ENCODE measurements around the gene FGD4.
"Not testable (repeated sequence)": the region's sequence is repeated elsewhere in the genome, so short reads cannot be mapped to it uniquely, and the experiment has no call there.

The FGD4 gene

DNA sequence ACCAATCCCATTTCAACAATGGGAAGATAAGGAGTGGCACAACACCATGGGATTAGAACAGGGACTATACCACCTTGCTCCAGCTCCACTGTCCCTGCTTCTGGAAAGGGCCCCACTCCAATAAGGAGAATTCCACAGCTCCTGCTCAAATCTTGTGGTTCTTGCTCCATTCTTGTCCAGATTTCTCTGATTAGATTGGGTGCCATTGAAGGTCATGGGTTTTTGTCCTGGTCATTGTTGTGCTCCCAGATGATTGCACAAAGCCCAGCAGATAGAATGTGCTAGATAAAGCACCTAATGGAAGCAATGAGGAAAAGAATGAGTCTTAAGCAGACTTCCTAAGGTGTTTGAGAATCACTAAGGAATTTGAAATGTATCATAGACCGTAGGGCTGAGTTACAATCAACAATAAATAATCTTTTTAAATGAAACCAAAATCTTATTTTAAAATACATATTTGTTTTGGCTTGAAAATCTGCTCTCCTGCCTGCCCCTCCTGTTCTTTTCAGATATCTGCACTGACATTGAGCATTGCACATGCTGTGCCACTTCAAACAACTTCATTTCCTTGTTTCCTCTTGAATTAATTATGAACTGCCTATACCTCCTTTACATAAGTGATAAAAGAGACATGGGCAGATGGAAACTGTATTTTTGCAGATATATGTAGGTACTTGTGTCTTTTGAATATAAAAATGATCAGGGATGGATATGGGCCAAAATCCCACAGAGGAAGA is 115.9 kb downstream of the FGD4 start:
- peaks cover 45% of the 10 kb centered on the region for H3K4me1 Mint-ChIP-seq (ENCODE audit: low read depth)
- peak overlapping the region; percentile 75 for H3K27ac Mint-ChIP-seq
- H3K36me3 Mint-ChIP-seq (ENCODE audit: low read depth), result peaks cover 49% of the 10 kb centered on the region
- no peak overlapping the region for H3K4me3 Mint-ChIP-seq
- H3K27me3 Mint-ChIP-seq, result no peaks in the 10 kb centered on the region
- H3K9me3 Mint-ChIP-seq, result no peaks in the 10 kb centered on the region
- intact Hi-C loops (cut with micrococcal nuclease), result no loop called here

DNA sequence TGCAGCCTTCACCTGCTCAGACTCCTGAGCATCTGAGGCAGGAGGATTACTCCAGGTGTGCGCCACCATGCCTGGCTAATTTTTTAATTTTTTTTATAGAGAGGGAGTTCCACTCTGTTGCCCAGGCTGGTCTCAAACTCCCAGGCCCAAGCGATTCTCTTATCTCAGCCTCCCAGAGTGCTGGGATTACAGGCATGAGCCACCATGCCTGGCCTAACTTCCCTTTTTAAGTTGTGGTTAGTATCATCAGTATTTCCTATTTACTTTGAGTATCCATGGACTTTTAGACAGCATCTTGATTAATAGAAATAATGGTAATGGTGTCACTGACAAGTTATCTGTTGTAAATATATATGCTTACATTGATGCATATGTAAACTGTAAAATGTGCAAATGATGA is 116.9 kb downstream of the FGD4 start:
- H3K36me3 Mint-ChIP-seq (ENCODE audit: low read depth), result peaks cover 41% of the 10 kb centered on the region
- H3K27ac Mint-ChIP-seq, result peak overlapping the region; percentile 75
- H3K4me3 Mint-ChIP-seq, result no peak overlapping the region
- no peaks in the 10 kb centered on the region for H3K9me3 Mint-ChIP-seq
- no peaks in the 10 kb centered on the region for H3K27me3 Mint-ChIP-seq
- peaks cover 47% of the 10 kb centered on the region for H3K4me1 Mint-ChIP-seq (ENCODE audit: low read depth)
- intact Hi-C loops (cut with micrococcal nuclease), result no loop called here

DNA sequence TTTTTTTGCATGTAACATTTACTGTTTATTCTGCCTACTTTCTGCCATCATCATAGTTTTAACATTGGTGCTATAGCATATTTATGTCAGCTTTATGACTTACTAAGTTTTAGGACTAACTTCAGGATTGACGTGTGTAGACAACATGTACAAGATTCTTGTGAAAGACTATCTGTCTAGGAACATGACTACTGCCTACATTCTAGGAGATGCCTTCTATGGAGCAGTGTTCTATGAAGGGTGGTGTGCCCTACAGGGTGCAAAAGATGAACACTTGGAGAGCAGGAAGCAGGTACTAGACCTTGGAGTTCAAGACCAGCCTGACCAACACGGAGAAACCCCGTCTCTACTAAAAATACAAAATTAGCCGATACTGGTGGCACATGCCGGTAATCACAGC is 118.6 kb downstream of the FGD4 start:
- Mint-ChIP-seq H3K4me3 (no peak overlapping the region), H3K36me3 (ENCODE audit: low read depth) (peaks cover 24% of the 10 kb centered on the region), H3K9me3 (no peaks in the 10 kb centered on the region), H3K27me3 (no peaks in the 10 kb centered on the region), H3K4me1 (ENCODE audit: low read depth) (peaks cover 49% of the 10 kb centered on the region), H3K27ac (peak overlapping the region; percentile 34)
- intact Hi-C loops (cut with micrococcal nuclease), result no loop called here

DNA sequence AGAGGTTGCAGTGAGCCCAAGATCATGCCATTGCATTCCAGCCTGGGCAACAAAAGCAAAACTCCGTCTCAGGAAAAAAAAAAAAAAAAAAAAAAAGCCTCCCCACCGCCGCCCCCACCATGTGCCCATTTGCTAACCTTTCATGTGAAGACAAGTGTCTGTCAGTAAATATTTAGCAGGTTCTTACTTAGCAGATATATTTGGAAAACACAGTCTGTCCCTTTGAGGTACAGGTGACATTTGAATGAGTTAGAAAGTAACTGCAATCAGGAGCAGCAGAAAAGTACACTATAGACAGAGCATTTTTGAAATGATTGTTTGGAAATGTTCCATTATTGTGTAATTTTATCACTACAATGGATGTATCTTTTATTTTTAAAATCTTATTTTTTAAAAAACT is 119.7 kb downstream of the FGD4 start:
- H3K9me3 Mint-ChIP-seq, result no peaks in the 10 kb centered on the region
- intact Hi-C loops (cut with micrococcal nuclease), result no loop called here
- H3K27me3 Mint-ChIP-seq, result no peaks in the 10 kb centered on the region
- H3K4me1 Mint-ChIP-seq (ENCODE audit: low read depth), result peaks cover 52% of the 10 kb centered on the region
- H3K36me3 Mint-ChIP-seq (ENCODE audit: low read depth), result peaks cover 23% of the 10 kb centered on the region
- H3K27ac Mint-ChIP-seq, result no peak overlapping the region
- no peak overlapping the region for H3K4me3 Mint-ChIP-seq

DNA sequence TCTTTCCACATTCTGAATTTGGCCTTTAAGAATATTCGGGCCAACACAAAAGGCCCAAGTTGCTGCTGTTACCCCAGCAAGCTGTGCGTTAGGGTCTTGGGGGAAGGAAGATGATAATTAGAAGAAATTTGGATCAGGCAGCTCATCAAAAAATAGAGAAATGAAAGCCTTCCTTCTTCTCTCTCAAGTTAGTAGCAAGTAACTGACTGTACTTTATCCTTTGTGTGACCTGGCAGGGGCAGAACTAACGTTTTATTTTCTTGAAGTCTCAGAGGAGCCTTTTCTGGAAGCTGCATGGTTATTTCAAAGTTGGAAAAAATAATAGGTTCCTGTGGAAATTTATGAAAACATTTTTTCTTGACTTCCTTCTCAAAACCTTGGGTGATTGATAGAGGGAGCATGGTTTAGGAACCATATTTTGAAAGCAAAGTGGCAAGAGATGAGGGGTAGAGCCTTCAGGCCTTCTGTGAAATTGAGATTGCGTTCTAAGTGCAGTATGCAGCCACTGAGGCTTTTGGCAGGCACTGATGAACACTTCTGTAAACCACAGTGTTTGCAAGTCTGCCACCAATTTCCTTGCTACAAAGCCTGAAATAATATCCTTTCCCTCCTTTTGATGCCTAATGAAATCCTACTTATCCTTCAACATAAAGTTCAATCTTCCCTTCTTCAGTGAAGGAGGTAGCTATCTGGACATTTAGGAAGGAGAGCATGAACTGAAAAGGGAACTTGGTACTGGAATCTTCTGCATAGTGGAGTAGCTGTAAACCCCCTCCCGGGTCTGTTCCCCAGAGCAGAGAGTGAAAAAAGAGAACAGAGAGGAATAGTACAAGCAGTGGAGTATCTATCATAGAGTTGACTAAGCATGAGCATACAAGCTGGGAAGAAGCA is 123.2 kb downstream of the FGD4 start:
- Mint-ChIP-seq H3K27ac (peak overlapping the region; percentile 89), H3K4me3 (peak overlapping the region; percentile 49), H3K27me3 (no peaks in the 10 kb centered on the region), H3K9me3 (no peaks in the 10 kb centered on the region), H3K4me1 (ENCODE audit: low read depth) (peaks cover 42% of the 10 kb centered on the region), H3K36me3 (ENCODE audit: low read depth) (peaks cover 42% of the 10 kb centered on the region)
- intact Hi-C loops (cut with micrococcal nuclease), result loop anchor here (2.0 kb wide), 1 partner anchor 40 kb away; no protein-coding TSS in a partner anchor

DNA sequence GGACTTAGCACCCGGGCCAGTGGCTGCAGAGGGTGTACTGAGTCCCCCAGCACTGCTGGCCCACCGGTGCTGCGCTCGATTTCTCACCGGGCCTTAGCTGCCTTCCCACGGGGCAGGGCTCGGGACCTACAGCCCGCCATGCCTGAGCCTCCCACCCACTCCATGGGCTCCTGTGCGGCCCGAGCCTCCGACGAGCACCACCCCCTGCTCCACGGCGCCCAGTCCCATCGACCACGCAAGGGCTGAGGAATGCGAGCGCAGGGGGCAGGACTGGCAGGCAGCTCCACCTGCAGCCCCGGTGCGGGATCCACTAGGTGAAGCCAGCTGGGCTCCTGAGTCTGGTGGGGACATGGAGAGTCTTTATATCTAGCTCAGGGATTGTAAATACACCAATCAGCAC is 126.4 kb downstream of the FGD4 start:
- intact Hi-C loops (cut with micrococcal nuclease); H3K27me3 Mint-ChIP-seq; H3K9me3 Mint-ChIP-seq; H3K4me3 Mint-ChIP-seq: not testable (repeated sequence)
- Mint-ChIP-seq H3K27ac (peak overlapping the region; percentile 89), H3K4me1 (ENCODE audit: low read depth) (peaks cover 45% of the 10 kb centered on the region), H3K36me3 (ENCODE audit: low read depth) (peaks cover 53% of the 10 kb centered on the region)

DNA sequence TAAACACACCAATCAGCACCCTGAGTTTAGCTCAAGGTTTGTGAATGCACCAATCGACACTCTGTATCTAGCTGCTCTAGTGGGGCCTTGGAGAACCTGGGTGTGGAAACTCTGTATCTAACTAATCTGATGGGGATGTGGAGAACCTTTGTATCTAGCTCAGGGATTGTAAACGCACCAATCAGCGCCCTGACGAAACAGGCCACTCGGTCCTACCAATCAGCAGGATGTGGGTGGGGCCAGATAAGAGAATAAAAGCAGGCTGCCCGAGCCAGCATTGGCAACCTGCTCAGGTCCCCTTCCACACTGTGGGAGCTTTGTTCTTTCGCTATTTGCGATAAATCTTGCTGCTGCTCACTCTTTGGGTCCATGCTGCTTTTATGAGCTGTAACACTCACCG is 127.0 kb downstream of the FGD4 start:
- H3K9me3 Mint-ChIP-seq; intact Hi-C loops (cut with micrococcal nuclease); H3K27me3 Mint-ChIP-seq; H3K4me3 Mint-ChIP-seq: not testable (repeated sequence)
- Mint-ChIP-seq H3K4me1 (ENCODE audit: low read depth) (peaks cover 41% of the 10 kb centered on the region), H3K36me3 (ENCODE audit: low read depth) (peaks cover 56% of the 10 kb centered on the region), H3K27ac (peak overlapping the region; percentile 32)

DNA sequence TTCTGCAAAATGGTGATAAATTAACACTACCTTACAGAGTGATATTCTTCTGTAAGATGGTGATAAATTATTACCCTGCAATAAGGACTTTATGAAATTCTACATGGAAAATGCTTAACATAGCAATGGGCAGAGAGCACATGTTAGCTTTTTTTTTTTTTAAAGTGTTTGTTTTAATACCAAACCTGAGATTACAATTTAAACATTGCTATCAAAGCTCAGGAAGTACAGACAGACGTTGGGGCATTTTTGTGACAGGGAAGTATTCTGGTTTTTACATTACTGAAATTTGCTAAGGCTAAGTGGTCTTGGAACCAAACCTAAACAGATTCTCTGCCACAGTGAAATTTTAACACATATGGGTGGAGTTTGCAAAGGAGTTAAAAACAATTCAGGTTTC is 133.1 kb downstream of the FGD4 start:
- H3K27me3 Mint-ChIP-seq, result no peaks in the 10 kb centered on the region

DNA sequence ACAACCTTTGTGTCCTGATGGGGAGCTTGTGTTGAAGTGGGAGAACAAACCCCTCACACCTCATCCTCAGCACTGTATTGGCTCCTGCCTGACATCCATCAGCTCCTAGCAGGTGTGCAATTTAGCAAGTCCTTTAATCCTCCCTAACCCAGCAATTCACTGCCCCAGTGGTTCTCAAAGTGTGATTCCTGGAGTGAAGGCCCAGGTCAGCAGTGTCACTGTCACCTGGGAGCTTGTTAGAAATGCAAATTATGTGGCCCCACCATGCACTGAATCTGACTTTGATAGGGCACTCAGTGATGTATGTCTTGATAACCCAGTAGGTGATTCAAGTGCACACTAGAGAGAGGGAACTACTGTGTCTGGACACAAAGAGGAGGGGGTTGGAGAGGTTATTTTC is 133.6 kb downstream of the FGD4 start:
- no peaks in the 10 kb centered on the region for H3K27me3 Mint-ChIP-seq
- no peaks in the 10 kb centered on the region for H3K9me3 Mint-ChIP-seq
- no peak overlapping the region for H3K4me3 Mint-ChIP-seq

More for the DNA sequence above, 133.1 kb downstream of the FGD4 start:
- H3K4me3 Mint-ChIP-seq, result no peak overlapping the region
- no peak overlapping the region for H3K27ac Mint-ChIP-seq
- intact Hi-C loops (cut with micrococcal nuclease), result no loop called here
- H3K4me1 Mint-ChIP-seq (ENCODE audit: low read depth), result peaks cover 37% of the 10 kb centered on the region
- H3K36me3 Mint-ChIP-seq (ENCODE audit: low read depth), result peaks cover 38% of the 10 kb centered on the region
- no peaks in the 10 kb centered on the region for H3K9me3 Mint-ChIP-seq

DNA sequence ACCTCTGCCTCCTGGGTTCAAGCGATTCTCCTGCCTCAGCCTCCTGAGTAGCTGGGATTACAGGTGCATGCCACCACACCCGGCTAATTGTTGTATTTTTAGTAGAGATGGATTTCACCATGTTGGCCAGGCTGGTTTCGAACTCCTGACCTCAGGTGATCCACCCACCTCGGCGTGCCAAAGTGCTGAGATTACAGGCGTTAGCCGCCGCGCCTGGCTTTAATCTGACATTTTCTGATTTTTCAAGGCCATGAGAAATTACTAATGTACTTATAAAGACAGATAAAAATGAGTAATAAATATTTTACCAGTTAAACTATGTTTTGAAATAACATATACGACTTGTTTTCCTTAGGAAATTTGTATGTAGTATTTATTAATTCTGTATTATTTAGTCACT is 134.1 kb downstream of the FGD4 start:
- H3K27ac Mint-ChIP-seq; intact Hi-C loops (cut with micrococcal nuclease); H3K9me3 Mint-ChIP-seq; H3K4me3 Mint-ChIP-seq; H3K27me3 Mint-ChIP-seq: not testable (repeated sequence)
- H3K4me1 Mint-ChIP-seq (ENCODE audit: low read depth), result peaks cover 36% of the 10 kb centered on the region
- H3K36me3 Mint-ChIP-seq (ENCODE audit: low read depth), result peaks cover 38% of the 10 kb centered on the region

More for the DNA sequence above, 133.6 kb downstream of the FGD4 start:
- intact Hi-C loops (cut with micrococcal nuclease), result no loop called here
- H3K36me3 Mint-ChIP-seq (ENCODE audit: low read depth), result peaks cover 38% of the 10 kb centered on the region
- no peak overlapping the region for H3K27ac Mint-ChIP-seq
- peaks cover 37% of the 10 kb centered on the region for H3K4me1 Mint-ChIP-seq (ENCODE audit: low read depth)

DNA sequence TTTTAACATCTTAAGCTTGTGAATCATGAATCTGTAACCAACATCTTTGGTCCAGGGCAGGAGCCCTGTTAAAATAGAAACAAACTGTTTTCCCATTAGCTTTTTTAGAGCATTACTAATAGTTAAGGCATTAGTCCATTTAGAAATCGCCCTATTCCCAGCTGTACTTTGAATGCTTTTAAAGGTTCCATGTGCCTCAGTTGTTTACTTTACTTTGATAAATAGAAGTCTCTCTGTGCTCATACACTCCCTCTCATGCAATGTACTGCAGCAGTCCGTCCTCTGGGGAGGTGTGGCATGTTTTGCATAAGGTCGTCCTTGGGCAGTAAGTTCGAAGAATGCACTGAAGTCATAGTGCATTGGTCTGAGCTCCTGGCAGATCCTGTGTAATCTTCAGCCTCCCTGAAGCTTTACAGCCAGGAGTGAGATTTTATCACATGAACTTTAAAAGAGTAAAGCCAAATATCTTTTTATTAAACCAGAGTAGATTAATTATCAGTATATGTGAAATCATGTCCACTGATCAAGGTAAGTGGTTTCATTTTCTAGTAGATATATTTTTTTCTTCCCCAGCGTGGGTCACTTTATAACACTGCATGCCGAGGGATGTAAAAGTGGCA is 134.7 kb downstream of the FGD4 start:
- peaks cover 38% of the 10 kb centered on the region for H3K36me3 Mint-ChIP-seq (ENCODE audit: low read depth)
- H3K9me3 Mint-ChIP-seq, result no peaks in the 10 kb centered on the region
- intact Hi-C loops (cut with micrococcal nuclease), result no loop called here
- peak overlapping the region; percentile 46 for H3K27ac Mint-ChIP-seq
- peaks cover 39% of the 10 kb centered on the region for H3K4me1 Mint-ChIP-seq (ENCODE audit: low read depth)
- H3K4me3 Mint-ChIP-seq, result peak overlapping the region; percentile 71
- no peaks in the 10 kb centered on the region for H3K27me3 Mint-ChIP-seq

DNA sequence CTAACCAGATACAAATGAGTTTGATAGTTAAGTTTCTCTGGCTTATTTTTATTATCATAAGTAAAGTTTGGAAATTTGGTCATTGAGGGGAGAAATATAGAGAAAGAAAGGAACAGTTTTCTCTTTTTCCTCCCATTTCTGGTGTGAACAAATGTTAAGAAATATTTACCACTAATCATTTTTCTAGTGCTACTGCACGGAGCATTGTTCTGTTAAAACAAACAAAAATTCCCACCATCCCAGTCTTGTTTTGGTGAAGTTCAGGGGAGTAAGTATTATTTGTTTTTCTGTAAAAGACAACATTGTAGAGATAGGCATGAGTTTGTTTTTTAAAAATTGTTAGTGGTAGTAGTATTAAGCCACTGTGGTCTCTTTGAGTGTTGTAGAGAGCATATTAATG is 135.3 kb downstream of the FGD4 start:
- intact Hi-C loops (cut with micrococcal nuclease), result loop anchor here (5.0 kb wide), 1 partner anchor 77 kb away; no protein-coding TSS in a partner anchor
- Mint-ChIP-seq H3K4me3 (peak overlapping the region; percentile 71), H3K9me3 (no peaks in the 10 kb centered on the region), H3K36me3 (ENCODE audit: low read depth) (peaks cover 35% of the 10 kb centered on the region), H3K27me3 (no peaks in the 10 kb centered on the region), H3K4me1 (ENCODE audit: low read depth) (peaks cover 39% of the 10 kb centered on the region), H3K27ac (peak overlapping the region; percentile 46)

DNA sequence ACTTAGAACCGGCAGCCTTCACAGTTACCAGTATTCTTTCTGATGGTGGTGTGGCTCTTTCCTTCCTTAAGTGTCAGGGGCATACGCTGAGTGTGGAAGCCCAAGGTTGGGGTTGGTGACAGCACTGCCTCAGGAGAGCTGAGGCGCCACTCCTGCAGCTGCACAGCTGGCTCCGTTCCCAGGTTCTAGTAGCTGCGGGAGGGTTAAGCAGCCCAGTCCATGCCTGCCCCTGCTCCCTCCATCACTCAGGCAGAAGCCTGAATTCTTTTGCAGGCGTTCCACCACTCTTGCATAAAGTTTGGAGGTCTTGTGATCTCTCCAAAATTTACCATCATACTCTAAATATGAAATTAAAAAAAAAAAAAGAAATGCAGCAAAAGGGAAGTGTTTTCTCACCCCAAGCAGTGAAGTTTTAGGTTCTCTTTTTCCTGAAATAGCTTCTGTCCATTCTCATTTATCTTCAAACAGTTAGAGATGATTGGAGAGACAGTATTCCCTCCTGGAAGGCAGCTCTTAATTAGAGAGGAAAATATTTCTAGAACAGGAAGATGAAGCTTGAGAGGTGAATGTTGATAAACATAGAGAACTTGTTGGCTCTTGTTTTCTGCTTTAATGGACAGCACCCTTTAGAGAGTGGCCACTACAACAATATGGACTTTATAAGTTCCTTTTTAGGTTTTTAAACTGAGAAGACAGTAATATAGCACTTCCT is 136.1 kb downstream of the FGD4 start:
- Mint-ChIP-seq H3K4me3 (peak overlapping the region; percentile 71), H3K4me1 (ENCODE audit: low read depth) (peaks cover 45% of the 10 kb centered on the region), H3K27ac (peak overlapping the region; percentile 46), H3K27me3 (no peaks in the 10 kb centered on the region), H3K36me3 (ENCODE audit: low read depth) (peaks cover 31% of the 10 kb centered on the region), H3K9me3 (no peaks in the 10 kb centered on the region)
- intact Hi-C loops (cut with micrococcal nuclease), result loop anchor here (5.0 kb wide), 1 partner anchor 78 kb away; no protein-coding TSS in a partner anchor
